ENCODE results near the gene SH2D3C. TPM values are rescaled to one million over a fixed set of nuclear protein-coding genes. Genes with fewer than 3 reads are reported as not detected.

Gene SH2D3C
- total and polyA plus RNA-seq, 2 donors from 2014 or later: 13.7 to 27.7 TPM

- intact Hi-C loops (cut with DNase I): no loop called here
- no peaks in the 10 kb centered on the region for H3K4me1 ChIP-seq (ENCODE audit: control insufficient read depth in 2 of 3, insufficient read depth in 2 of 3, low read depth in 1 of 3, low read length in 3 of 3)
- no peaks in the 10 kb centered on the region for H3K27me3 ChIP-seq (ENCODE audit: control insufficient read depth, insufficient read depth, low read length)
- FAIRE-seq: no peak
- no peak overlapping the region for H3K27ac ChIP-seq (ENCODE audit: low read depth in 2 of 2, low read length in 2 of 2)
- no peak for TF ChIP-seq CTCF (IDR thresholded peaks at IDR 0.05; ENCODE audit: borderline replicate concordance, extremely low read depth, insufficient read depth)
- H3K9ac ChIP-seq (ENCODE audit: low read length in 3 of 3): no peak overlapping the region
- DNase-seq: no peak
- H3K9me3 ChIP-seq (ENCODE audit: control insufficient read depth in 2 of 3, insufficient read depth in 1 of 3, low read length in 3 of 3): no peaks in the 10 kb centered on the region
- H3K36me3 ChIP-seq (ENCODE audit: control insufficient read depth in 2 of 3, insufficient read depth in 3 of 3, low read length in 3 of 3): no peaks in the 10 kb centered on the region
- H3K4me3 ChIP-seq (ENCODE audit: low read length in 3 of 3): no peak overlapping the region
Observed at GRCh38 chr9:127693697-127694096, 84.8 kb downstream of the SH2D3C start.

- FAIRE-seq (no peak), DNase-seq (no peak)
- Histone ChIP-seq H3K36me3 (ENCODE audit: control insufficient read depth in 2 of 3, insufficient read depth in 3 of 3, low read length in 3 of 3) (no peaks in the 10 kb centered on the region), H3K27me3 (ENCODE audit: control insufficient read depth, insufficient read depth, low read length) (no peaks in the 10 kb centered on the region), H3K4me3 (ENCODE audit: low read length in 3 of 3) (no peak overlapping the region), H3K9ac (ENCODE audit: low read length in 3 of 3) (no peak overlapping the region), H3K27ac (ENCODE audit: low read depth in 2 of 2, low read length in 2 of 2) (no peak overlapping the region), H3K4me1 (ENCODE audit: control insufficient read depth in 2 of 3, insufficient read depth in 2 of 3, low read depth in 1 of 3, low read length in 3 of 3) (no peaks in the 10 kb centered on the region), H3K9me3 (ENCODE audit: control insufficient read depth in 2 of 3, insufficient read depth in 1 of 3, low read length in 3 of 3) (no peaks in the 10 kb centered on the region)
- intact Hi-C loops (cut with DNase I): no loop called here
- no peak for TF ChIP-seq CTCF (IDR thresholded peaks at IDR 0.05; ENCODE audit: borderline replicate concordance, extremely low read depth, insufficient read depth)
Observed at GRCh38 chr9:127693143-127693542, 85.3 kb downstream of the SH2D3C start.

- no peak for TF ChIP-seq CTCF (IDR thresholded peaks at IDR 0.05; ENCODE audit: borderline replicate concordance, extremely low read depth, insufficient read depth)
- H3K36me3 ChIP-seq (ENCODE audit: control insufficient read depth in 2 of 3, insufficient read depth in 3 of 3, low read length in 3 of 3): no peaks in the 10 kb centered on the region
- H3K4me3 ChIP-seq (ENCODE audit: low read length in 3 of 3): no peak overlapping the region
- no peaks in the 10 kb centered on the region for H3K4me1 ChIP-seq (ENCODE audit: control insufficient read depth in 2 of 3, insufficient read depth in 2 of 3, low read depth in 1 of 3, low read length in 3 of 3)
- intact Hi-C loops (cut with DNase I): no loop called here
- FAIRE-seq (no peak), DNase-seq (no peak)
- H3K9me3 ChIP-seq (ENCODE audit: control insufficient read depth in 2 of 3, insufficient read depth in 1 of 3, low read length in 3 of 3): no peaks in the 10 kb centered on the region
- H3K27ac ChIP-seq (ENCODE audit: low read depth in 2 of 2, low read length in 2 of 2): no peak overlapping the region
- H3K9ac ChIP-seq (ENCODE audit: low read length in 3 of 3): no peak overlapping the region
- H3K27me3 ChIP-seq (ENCODE audit: control insufficient read depth, insufficient read depth, low read length): no peaks in the 10 kb centered on the region
Observed at GRCh38 chr9:127692071-127692470, 86.4 kb downstream of the SH2D3C start.

GRCh38 chr9:127690735-127691134, 87.7 kb downstream of the SH2D3C start:
- H3K4me3 ChIP-seq (ENCODE audit: low read length in 3 of 3): no peak overlapping the region
- H3K27ac ChIP-seq (ENCODE audit: low read depth in 2 of 2, low read length in 2 of 2): no peak overlapping the region
- no peak for FAIRE-seq
- no peak for TF ChIP-seq CTCF (IDR thresholded peaks at IDR 0.05; ENCODE audit: borderline replicate concordance, extremely low read depth, insufficient read depth)
- DNase-seq: no peak
- H3K4me1 ChIP-seq (ENCODE audit: control insufficient read depth in 2 of 3, insufficient read depth in 2 of 3, low read depth in 1 of 3, low read length in 3 of 3): no peaks in the 10 kb centered on the region
- H3K27me3 ChIP-seq (ENCODE audit: control insufficient read depth, insufficient read depth, low read length): no peaks in the 10 kb centered on the region
- no peaks in the 10 kb centered on the region for H3K36me3 ChIP-seq (ENCODE audit: control insufficient read depth in 2 of 3, insufficient read depth in 3 of 3, low read length in 3 of 3)
- intact Hi-C loops (cut with DNase I): no loop called here
- no peak overlapping the region for H3K9ac ChIP-seq (ENCODE audit: low read length in 3 of 3)
- H3K9me3 ChIP-seq (ENCODE audit: control insufficient read depth in 2 of 3, insufficient read depth in 1 of 3, low read length in 3 of 3): no peaks in the 10 kb centered on the region
